H9 (cell line): ENCODE data around the gene FRMD1. TPM values are rescaled to one million over a fixed set of nuclear protein-coding genes. Genes with fewer than 3 reads are reported as not detected.

ENCODE experiments used
- DNase-seq: peaks from one replicate; pipeline ENCODE4 v3.0.0-alpha.2; 2017
- H2AFZ ChIP-seq: one replicate; pipeline ENCODE4 v1.6.1; 2013; ENCODE audit warnings: mild to moderate bottlenecking, low read length, control low read depth, moderate library complexity
- H2AK5ac ChIP-seq: 2 replicates; pipeline ENCODE4 v1.6.1; 2013; ENCODE audit warnings: low read length, control low read depth, mixed read lengths; ENCODE audit not compliant: insufficient read length
- H2BK120ac ChIP-seq: one replicate; pipeline ENCODE4 v1.6.1; 2013; ENCODE audit warnings: low read depth, mild to moderate bottlenecking, low read length, control low read depth, inconsistent platforms; ENCODE audit not compliant: poor library complexity, severe bottlenecking
- H2BK12ac ChIP-seq: 2 replicates; pipeline ENCODE4 v1.6.1; 2013; ENCODE audit warnings: low read length, control low read depth, mixed read lengths, low read depth; ENCODE audit not compliant: insufficient read length
- H2BK15ac ChIP-seq: 2 replicates; pipeline ENCODE4 v1.6.1; 2013; ENCODE audit warnings: low read depth, low read length, control low read depth
- H2BK20ac ChIP-seq: one replicate; pipeline ENCODE4 v1.6.1; 2013; ENCODE audit warnings: low read depth, mild to moderate bottlenecking, low read length, control low read depth, inconsistent platforms; ENCODE audit not compliant: poor library complexity, severe bottlenecking
- H2BK5ac ChIP-seq: 2 replicates; pipeline ENCODE4 v1.6.1; 2013; ENCODE audit warnings: low read length, control low read depth, mixed read lengths; ENCODE audit not compliant: insufficient read length
- H3K14ac ChIP-seq: 2 replicates; pipeline ENCODE4 v1.6.1; 2013; ENCODE audit warnings: low read length, control low read depth; ENCODE audit not compliant: insufficient read depth
- H3K18ac ChIP-seq: 2 replicates; pipeline ENCODE4 v1.6.1; 2013; ENCODE audit warnings: low read depth, mild to moderate bottlenecking, mixed read lengths, low read length, control low read depth; ENCODE audit not compliant: insufficient read length
- H3K23ac ChIP-seq: 2 replicates; pipeline ENCODE4 v1.6.1; 2013; ENCODE audit warnings: low read length, control low read depth, mixed read lengths, low read depth; ENCODE audit not compliant: insufficient read length
- H3K23me2 ChIP-seq: 2 replicates; pipeline ENCODE4 v1.6.1; 2013; ENCODE audit warnings: low read depth, mild to moderate bottlenecking, mixed read lengths, low read length, control low read depth; ENCODE audit not compliant: insufficient read length, poor library complexity, severe bottlenecking
- H3K27ac ChIP-seq: 2 replicates; pipeline ENCODE4 v1.5.1; 2013; ENCODE audit warnings: low read length, control low read depth, mixed read lengths, low read depth; ENCODE audit not compliant: insufficient read length
- H3K27me3 ChIP-seq: 2 replicates; pipeline ENCODE4 v1.6.1; 2013; ENCODE audit warnings: low read length, control low read depth, inconsistent platforms; ENCODE audit not compliant: insufficient read depth
- H3K4ac ChIP-seq: 2 replicates; pipeline ENCODE4 v1.6.1; 2013; ENCODE audit warnings: low read depth, mild to moderate bottlenecking, control low read depth, inconsistent platforms, low read length, moderate library complexity
- H3K4me1 ChIP-seq: 2 replicates; pipeline ENCODE4 v1.6.1; 2013; ENCODE audit warnings: low read length, control low read depth, inconsistent platforms; ENCODE audit not compliant: insufficient read depth
- H3K4me2 ChIP-seq: 2 replicates; pipeline ENCODE4 v1.6.1; 2013; ENCODE audit warnings: low read length, control low read depth, mixed read lengths; ENCODE audit not compliant: insufficient read length, insufficient read depth
- H3K56ac ChIP-seq: 2 replicates; pipeline ENCODE4 v1.6.1; 2013; ENCODE audit warnings: low read depth, mild to moderate bottlenecking, mixed read lengths, low read length, control low read depth; ENCODE audit not compliant: insufficient read length
- H3K79me1 ChIP-seq: 2 replicates; pipeline ENCODE4 v1.6.1; 2013; ENCODE audit warnings: low read depth, mild to moderate bottlenecking, moderate library complexity, low read length, control low read depth, inconsistent platforms; ENCODE audit not compliant: insufficient read depth, poor library complexity, severe bottlenecking
- H3K79me2 ChIP-seq: 2 replicates; pipeline ENCODE4 v1.6.1; 2013; ENCODE audit warnings: low read length, control low read depth, inconsistent platforms; ENCODE audit not compliant: insufficient read depth
- H3K9ac ChIP-seq: 2 replicates; pipeline ENCODE4 v1.6.1; 2013; ENCODE audit warnings: low read length, control low read depth, mixed read lengths; ENCODE audit not compliant: insufficient read length; ENCODE audit errors: extremely low read depth
- H3K9me3 ChIP-seq: one replicate; pipeline ENCODE4 v1.6.1; 2013; ENCODE audit warnings: low read depth, low read length, inconsistent platforms; ENCODE audit not compliant: control insufficient read depth
- H3T11ph ChIP-seq: one replicate; pipeline ENCODE4 v1.6.1; 2013; ENCODE audit warnings: mild to moderate bottlenecking, low read length, control low read depth, inconsistent platforms
- H4K20me1 ChIP-seq: one replicate; pipeline ENCODE4 v1.6.1; 2013; ENCODE audit not compliant: control insufficient read depth, insufficient read length, insufficient read depth
- H4K5ac ChIP-seq: 2 replicates; pipeline ENCODE4 v1.6.1; 2013; ENCODE audit warnings: low read depth, mild to moderate bottlenecking, mixed read lengths, low read length, control low read depth; ENCODE audit not compliant: insufficient read length
- H4K8ac ChIP-seq: replicated peaks from 2 replicates; pipeline ENCODE4 v1.6.1; 2013; ENCODE audit warnings: low read length, control low read depth, mixed read lengths, low read depth; ENCODE audit not compliant: insufficient read length
- H4K91ac ChIP-seq: 2 replicates; pipeline ENCODE4 v1.6.1; 2013; ENCODE audit warnings: low read depth, mild to moderate bottlenecking, moderate library complexity, mixed read lengths, low read length, control low read depth; ENCODE audit not compliant: insufficient read length
- H3K27ac Mint-ChIP-seq, 3 experiments: 2 replicates in 2 of 3; 3 replicates in 1 of 3; pipeline ENCODE4 v1.8.0; 2020 to 2021; ENCODE audit warnings: mixed read lengths in 3 of 3, mild to moderate bottlenecking in 1 of 3, moderate library complexity in 1 of 3
- H3K27me3 Mint-ChIP-seq: 2 replicates; pipeline ENCODE4 v1.8.0; 2021; ENCODE audit warnings: low read depth, mild to moderate bottlenecking, moderate library complexity, mixed read lengths
- H3K36me3 Mint-ChIP-seq, 3 experiments: 2 replicates in 2 of 3; 3 replicates in 1 of 3; pipeline ENCODE4 v1.8.0; 2020 to 2021; ENCODE audit warnings: low read depth in 3 of 3, mixed read lengths in 3 of 3; ENCODE audit not compliant: insufficient read depth in 1 of 3
- H3K4me1 Mint-ChIP-seq, 2 experiments: 2 replicates each; pipeline ENCODE4 v1.8.0; 2020; ENCODE audit warnings: mixed read lengths in 2 of 2
- H3K4me3 Mint-ChIP-seq, 2 experiments: 2 replicates in 1 of 2; 3 replicates in 1 of 2; pipeline ENCODE4 v1.8.0; 2020 to 2021; ENCODE audit warnings: mild to moderate bottlenecking in 2 of 2, mixed read lengths in 2 of 2, moderate library complexity in 1 of 2
- H3K9me3 Mint-ChIP-seq, 2 experiments: 2 replicates in 1 of 2; 3 replicates in 1 of 2; pipeline ENCODE4 v1.8.0; 2020; ENCODE audit warnings: mild to moderate bottlenecking in 2 of 2, mixed read lengths in 2 of 2, moderate library complexity in 1 of 2
- CTCF ChIP-seq: fragments of 200-600 bp; sonication (generic); conservative IDR thresholded peaks from 3 replicates; pipeline ENCODE4 v1.8.0; 2021; ENCODE audit warnings: antibody characterized with exemption, mild to moderate bottlenecking
- WGBS: extraction: QIAGEN DNeasy Blood & Tissue Kit; methylation state at CpG from one replicate; pipeline ENCODE4 v1.1.7; 2013; ENCODE audit warnings: missing lambda C conversion rate, low lambda C conversion rate, mixed read lengths; ENCODE audit not compliant: insufficient read length; ENCODE audit errors: extremely low coverage; 5-methylcytosine and 5-hydroxymethylcytosine counted together
- total RNA-seq: library from RNA; stranded (reverse); gene quantifications from 2 replicates; pipeline ENCODE4 v1.2.1, GENCODE V29; 2021

The FRMD1 gene
- total RNA-seq, 1 experiment from 2014 or later, result not detected

- no peak overlapping the region for H4K5ac ChIP-seq
- TF ChIP-seq CTCF, result no peak
- no peak overlapping the region for H2BK20ac ChIP-seq
- H3K9me3 ChIP-seq, result no peaks in the 10 kb centered on the region
- Mint-ChIP-seq H3K36me3 (peaks cover 0 to 1% (median 0%) of the 10 kb centered on the region in 3 experiments; a peak in 1 of 7 replicates), H3K27ac (no peak overlapping the region; a peak in 1 of 7 replicates), H3K4me1 (peaks cover 38 to 42% of the 10 kb centered on the region in 2 experiments), H3K9me3 (peaks cover 10 to 13% of the 10 kb centered on the region in 2 experiments; a peak in 4 of 5 replicates), H3K4me3 (no peak overlapping the region), H3K27me3 (peaks cover 12% of the 10 kb centered on the region)
- H4K91ac ChIP-seq, result no peak overlapping the region
- WGBS, result no CpG with 5 or more reads among the region's 14 CpGs
- H3K27me3 ChIP-seq, result no peaks in the 10 kb centered on the region
- DNase-seq, result no peak
- H3T11ph ChIP-seq, result no peak overlapping the region
- H3K23me2 ChIP-seq, result peaks cover 3% of the 10 kb centered on the region
- no peaks in the 10 kb centered on the region for H3K79me1 ChIP-seq
- no peak overlapping the region for H3K4me2 ChIP-seq
- no peak overlapping the region for H2BK5ac ChIP-seq
- H3K56ac ChIP-seq, result no peak overlapping the region
- H3K4ac ChIP-seq, result no peak overlapping the region
- no peak overlapping the region for H2BK12ac ChIP-seq
- H3K9ac ChIP-seq, result no peak overlapping the region
- H2AK5ac ChIP-seq, result no peak overlapping the region
- no peak overlapping the region for H2AFZ ChIP-seq
- peaks cover 4% of the 10 kb centered on the region; the same call in 1 of the 2 replicates for H3K4me1 ChIP-seq
- H3K14ac ChIP-seq, result no peak overlapping the region
- H3K27ac ChIP-seq, result no peak overlapping the region
- no peak overlapping the region for H3K23ac ChIP-seq
- H2BK15ac ChIP-seq, result no peak overlapping the region
- H2BK120ac ChIP-seq, result no peak overlapping the region
- H3K79me2 ChIP-seq, result no peaks in the 10 kb centered on the region
- no peak overlapping the region for H3K18ac ChIP-seq
- no peak overlapping the region for H4K8ac ChIP-seq
- no peaks in the 10 kb centered on the region for H4K20me1 ChIP-seq
Observed at GRCh38 chr6:168031411-168031971, 47.5 kb downstream of the FRMD1 start.
